GM12875 (cell line): Measurements from ENCODE around the gene TP73.
"Not testable (repeated sequence)": the region's sequence is repeated elsewhere in the genome, so short reads cannot be mapped to it uniquely, and the experiment has no call there.

ENCODE experiments used
- H3K4me3 ChIP-seq: one replicate; pipeline ENCODE4 v1.5.1; 2011; ENCODE audit warnings: low read depth, low read length, control low read depth
- TF ChIP-seq, protein P1 (sequence below): IDR thresholded peaks from 2 replicates; pipeline ENCODE4 v1.5.1; 2011; ENCODE audit warnings: low read depth, mild to moderate bottlenecking, control low read depth, inconsistent platforms, low read length, moderate library complexity, borderline replicate concordance; ENCODE audit not compliant: insufficient read depth

Gene TP73

GRCh38 chr1:3620708-3621107, 31.6 kb upstream of the TP73 start:
- no peak overlapping the region for H3K4me3 ChIP-seq

DNA sequence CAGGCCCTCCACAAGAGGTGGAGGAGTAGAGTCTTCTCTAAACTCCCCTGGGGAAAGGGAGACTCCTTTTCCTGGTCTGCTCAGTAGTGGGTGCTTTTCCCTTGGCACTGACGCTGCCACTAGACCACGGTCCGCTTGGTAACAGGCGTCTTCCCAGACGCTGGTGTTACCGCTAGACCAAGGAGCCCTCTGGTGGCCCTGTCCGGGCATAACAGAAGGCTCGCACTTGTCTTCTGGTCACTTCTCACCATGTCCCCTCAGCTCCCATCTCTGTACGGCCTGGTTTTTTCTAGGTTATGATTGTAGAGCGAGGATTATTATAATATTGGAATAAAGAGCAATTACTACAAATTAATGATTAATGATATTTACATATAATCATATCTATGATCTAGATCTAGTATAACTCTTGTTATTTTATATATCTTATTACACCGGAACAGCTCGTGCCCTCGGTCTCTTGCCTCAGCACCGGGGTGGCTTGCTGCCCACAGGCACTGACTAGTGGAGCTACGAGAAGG, 31.1 kb upstream of the TP73 start:
- H3K4me3 ChIP-seq, result not testable (repeated sequence)
- TF ChIP-seq, protein P1, sequence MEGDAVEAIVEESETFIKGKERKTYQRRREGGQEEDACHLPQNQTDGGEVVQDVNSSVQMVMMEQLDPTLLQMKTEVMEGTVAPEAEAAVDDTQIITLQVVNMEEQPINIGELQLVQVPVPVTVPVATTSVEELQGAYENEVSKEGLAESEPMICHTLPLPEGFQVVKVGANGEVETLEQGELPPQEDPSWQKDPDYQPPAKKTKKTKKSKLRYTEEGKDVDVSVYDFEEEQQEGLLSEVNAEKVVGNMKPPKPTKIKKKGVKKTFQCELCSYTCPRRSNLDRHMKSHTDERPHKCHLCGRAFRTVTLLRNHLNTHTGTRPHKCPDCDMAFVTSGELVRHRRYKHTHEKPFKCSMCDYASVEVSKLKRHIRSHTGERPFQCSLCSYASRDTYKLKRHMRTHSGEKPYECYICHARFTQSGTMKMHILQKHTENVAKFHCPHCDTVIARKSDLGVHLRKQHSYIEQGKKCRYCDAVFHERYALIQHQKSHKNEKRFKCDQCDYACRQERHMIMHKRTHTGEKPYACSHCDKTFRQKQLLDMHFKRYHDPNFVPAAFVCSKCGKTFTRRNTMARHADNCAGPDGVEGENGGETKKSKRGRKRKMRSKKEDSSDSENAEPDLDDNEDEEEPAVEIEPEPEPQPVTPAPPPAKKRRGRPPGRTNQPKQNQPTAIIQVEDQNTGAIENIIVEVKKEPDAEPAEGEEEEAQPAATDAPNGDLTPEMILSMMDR, result peak; percentile 40; the same call in 1 of the 2 replicates

More at GRCh38 chr1:3620708-3621107, 31.6 kb upstream of the TP73 start:
- TF ChIP-seq, protein P1, result no peak

GRCh38 chr1:3622102-3622501, 30.2 kb upstream of the TP73 start:
- H3K4me3 ChIP-seq, result not testable (repeated sequence)

- TF ChIP-seq, protein P1, result no peak
- H3K4me3 ChIP-seq, result peak overlapping the region; percentile 86
These were observed 28.7 kb upstream of the TP73 start for GRCh38 chr1:3623441-3624199.

- TF ChIP-seq, protein P1, result no peak
- peak within 1 kb of the TSS; percentile 86 for H3K4me3 ChIP-seq
These were observed 27.8 kb upstream of the TP73 start, which contains the start of gene TPRG1L for GRCh38 chr1:3624200-3625136. Gene TPRG1L, plus strand, starts transcription at chr1:3625015. Its CDS starts 58 bp downstream, at chr1:3625073.

- peak overlapping the region; percentile 54 for H3K4me3 ChIP-seq
- TF ChIP-seq, protein P1, result no peak
These were observed 27.0 kb upstream of the TP73 start for GRCh38 chr1:3625151-3625907.

GRCh38 chr1:3626025-3626424, 26.3 kb upstream of the TP73 start:
- TF ChIP-seq, protein P1, result no peak
- H3K4me3 ChIP-seq, result no peak overlapping the region
